ENCODE data around the gene RABEPK.
A peak's percentile ranks its signal among the peaks of the same experiment; 100 is the strongest.
"Not testable (repeated sequence)": the region's sequence is repeated elsewhere in the genome, so short reads cannot be mapped to it uniquely, and the experiment has no call there.

Gene RABEPK

DNA sequence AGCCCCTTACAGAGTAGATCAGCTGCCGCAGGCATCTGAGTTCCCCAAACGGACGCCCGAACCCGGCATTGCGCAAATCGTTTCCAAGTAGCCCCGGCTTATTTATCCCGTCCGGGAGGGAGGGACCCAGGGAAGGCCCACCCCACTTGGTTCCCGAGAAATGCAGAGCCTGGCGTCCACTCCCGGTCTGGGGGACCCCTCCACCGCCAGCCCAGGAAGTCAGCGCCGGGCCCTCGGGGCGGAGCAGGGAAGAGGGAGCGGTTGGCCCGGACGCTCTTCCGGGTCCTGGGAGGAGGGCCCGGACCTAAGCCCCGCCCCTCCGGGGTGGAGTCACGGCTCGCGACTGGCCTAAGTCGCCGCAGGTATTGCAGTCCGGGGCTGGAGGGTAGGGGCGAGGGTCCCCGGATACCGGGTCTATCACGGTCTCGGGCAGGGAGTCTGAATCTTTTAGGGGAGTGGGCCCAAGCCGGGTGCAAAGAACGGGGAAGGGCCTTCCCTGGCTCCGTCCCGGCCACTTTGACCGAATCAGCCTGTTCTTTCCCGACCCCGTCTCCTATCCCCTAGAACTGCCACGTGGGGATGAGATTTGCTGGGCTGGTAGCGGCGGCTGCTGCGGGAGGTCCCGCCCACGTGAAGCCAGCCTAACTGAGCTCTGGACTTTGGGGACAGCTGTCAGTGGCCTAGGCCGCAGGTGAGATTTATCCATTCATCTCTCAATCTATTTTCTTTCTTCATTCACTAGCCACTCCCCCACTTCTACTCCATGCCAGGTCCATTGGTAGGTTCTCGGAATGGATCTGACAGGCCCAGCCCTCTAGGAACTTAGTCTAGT lies at the start of gene RABEPK:
Gene RABEPK, plus strand, starts transcription at position 327 of the 832 bp plus-strand sequence. CDS start 2,472 bp downstream, outside the sequence.
- DNase-seq = peak; percentile 32

DNA sequence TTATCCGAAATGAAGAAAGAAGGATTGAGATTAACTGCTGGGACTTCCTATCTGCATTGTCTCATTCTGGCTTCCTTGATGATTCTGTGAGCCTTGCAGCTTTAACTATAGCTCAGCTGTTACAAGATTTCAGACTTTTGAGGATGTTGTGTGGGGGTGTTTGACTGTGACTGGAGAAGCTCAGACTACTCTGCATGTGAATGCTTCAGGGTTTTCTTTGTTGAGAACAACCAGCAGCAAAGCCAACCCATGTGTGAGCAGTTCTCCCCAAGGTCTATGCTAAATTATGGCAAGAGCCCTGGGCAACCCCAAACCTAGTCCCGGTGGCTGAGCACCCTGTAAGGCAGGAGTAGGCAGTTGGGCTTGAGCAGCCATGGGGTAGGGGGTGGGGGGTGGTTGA lies 48.6 kb upstream of the RABEPK start:
- DNase-seq = no peak

GRCh38 chr9:125153712-125154367 lies 46.5 kb upstream of the RABEPK start:
- DNase-seq = no peak

DNA sequence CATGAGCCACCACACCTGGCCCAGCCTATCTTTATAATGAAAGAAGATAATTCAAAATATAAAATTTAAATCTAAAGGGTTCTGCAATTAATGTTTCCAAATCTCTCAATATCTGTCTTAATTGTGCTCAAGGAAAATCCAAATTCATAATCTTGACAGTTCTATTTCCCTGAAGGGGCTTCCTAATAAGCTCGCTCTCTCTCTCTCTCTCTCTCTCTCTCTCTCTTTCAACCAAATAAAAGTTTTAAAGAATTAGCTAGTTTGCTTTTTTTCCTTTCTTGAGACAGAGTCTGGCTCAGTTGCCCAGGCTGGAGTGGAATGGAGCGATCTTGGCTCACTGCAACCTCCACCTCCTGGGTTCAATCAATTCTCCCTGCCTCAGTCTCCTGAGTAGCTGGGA lies 43.8 kb upstream of the RABEPK start:
- DNase-seq = no peak

- no peak for DNase-seq
Measured at GRCh38 chr9:125160750-125161149, 39.6 kb upstream of the RABEPK start.

DNA sequence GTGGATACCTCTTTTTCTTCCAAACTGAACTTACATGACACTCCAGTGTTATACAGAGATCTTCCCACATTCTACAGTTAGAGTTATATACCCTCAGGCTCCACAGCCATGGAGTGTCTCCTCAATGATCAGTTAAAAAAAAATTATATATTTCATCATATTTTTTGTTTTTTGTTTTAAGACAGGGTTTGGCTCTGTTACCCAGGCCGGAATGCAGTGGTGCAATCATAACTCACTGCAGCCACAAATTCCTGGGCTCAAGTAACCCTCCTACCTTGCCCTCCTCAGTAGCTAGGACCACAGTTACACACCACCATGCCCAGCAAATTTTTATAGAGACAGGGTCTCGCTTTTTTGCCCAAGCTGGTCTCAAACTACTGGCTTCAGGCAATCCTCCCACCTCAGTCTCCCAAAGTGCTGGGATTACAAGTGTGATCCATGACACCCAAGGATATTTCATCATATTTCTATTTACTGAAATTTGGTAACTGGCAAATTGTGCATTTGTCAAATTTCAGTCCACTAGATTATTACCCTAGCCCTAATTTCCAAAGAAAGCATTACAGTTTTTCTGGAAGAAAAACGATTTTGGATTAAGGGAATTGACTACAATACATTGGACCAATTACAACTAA lies 38.9 kb upstream of the RABEPK start:
- no peak for DNase-seq

GRCh38 chr9:125162891-125163290 lies 37.5 kb upstream of the RABEPK start:
- not testable (repeated sequence) for DNase-seq

DNA sequence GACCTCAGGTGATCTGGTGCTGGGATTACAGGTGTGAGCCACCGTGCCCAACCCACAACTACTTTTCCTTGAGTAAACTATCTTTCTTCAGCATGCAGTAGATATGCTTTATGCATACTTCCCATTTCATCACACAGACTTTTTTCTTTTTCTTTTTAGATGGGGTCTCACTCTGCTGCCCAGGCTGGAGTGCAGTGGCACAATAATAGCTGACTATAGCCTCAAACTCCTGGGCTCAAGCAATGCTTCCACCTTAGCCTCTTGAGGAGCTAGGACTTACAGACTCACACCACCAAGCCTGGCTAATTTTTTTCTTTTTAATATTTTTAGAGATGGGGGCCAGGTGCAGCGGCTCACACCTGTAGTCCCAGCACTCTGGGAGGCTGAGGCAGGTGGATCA lies 33.6 kb upstream of the RABEPK start:
- no peak for DNase-seq

DNA sequence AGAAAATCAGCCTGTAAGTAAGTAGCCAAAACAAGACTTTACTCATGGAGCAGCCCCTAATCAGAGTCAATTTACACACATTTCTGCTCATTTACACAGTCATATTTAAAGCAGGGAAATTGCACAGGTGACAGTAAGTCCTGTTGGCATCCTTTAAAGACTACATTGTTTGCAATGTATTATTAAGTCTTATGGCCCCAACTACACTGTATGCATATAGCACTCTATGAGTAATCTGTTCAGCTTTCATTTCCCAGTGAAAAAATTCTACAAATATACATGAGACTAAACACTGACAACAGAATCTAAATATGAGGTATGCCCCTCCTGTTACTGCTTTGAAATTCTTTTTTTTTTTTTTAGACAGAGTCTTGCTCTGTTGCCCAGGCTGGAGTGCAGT lies 30.4 kb upstream of the RABEPK start:
- DNase-seq = no peak

DNA sequence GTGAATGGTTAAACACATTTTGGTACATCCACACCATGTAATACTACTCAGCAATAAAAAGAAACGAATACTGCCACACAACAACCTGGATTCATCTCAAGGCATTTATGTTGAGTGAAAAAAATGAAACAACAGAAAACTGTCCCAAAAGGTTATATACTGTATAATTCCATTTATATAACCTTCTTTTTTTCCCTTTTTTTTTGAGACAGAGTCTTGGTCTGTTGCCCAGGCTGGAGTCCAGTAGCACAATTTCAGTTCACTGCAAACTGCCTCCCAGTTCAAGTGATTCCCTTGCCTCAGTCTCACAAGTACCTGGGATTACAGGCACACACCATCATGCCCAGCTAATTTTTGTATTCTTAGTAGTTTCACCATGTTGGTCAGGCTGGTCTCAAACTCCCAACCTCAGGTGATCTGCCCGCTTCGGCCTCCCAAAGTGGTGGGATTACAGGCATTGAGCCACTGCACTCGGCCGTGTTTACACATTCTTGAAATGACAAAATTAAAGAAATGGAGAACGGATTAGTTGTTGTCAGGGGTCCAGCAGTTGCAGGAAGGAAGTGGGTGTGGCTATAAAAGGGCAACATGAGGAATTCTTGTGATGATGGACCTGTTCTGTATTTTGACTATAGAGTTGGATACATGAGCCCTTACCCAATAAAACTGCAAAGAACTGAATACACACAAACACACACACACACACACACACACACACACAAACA lies 28.1 kb upstream of the RABEPK start:
- no peak for DNase-seq

- no peak for DNase-seq
Measured at GRCh38 chr9:125176636-125177035, 23.7 kb upstream of the RABEPK start.

DNA sequence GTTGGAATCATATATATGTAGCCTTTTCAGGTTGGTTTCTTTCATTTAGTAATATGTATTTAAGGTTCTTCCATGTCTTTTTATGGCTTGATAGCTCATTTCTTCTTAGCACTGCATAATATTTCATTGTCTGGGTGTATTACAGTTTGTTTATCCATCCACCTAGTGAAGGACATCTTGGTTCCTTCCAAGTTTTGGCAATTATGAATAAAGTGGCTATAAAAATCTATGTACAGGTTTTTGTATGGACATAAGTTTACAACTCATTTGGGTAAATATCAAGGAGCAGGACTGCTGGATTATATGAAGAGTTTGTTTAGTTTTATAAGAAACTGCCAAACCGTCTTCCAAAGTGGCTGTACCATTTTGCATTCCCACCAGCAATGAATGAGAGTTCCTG lies 22.5 kb upstream of the RABEPK start:
- no peak for DNase-seq

DNA sequence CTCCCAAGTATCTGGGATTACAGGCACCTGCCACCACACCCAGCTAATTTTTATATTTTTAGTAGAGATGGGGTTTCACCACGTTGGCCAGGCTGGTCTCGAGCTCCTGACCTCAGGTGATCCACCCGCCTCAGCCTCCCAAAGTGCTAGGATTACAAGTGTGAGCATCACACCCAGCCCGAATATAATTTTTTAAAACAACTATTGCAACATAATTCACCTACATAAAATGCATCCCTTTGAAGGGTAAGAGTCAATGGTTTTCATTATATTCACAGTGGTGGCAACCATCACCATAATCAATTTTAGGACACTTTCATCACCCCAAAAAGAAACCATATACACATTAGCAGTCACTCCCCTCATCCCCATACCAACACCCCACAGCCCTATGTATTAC lies 20.6 kb upstream of the RABEPK start:
- DNase-seq = not testable (repeated sequence)

GRCh38 chr9:125180876-125181275 lies 19.5 kb upstream of the RABEPK start:
- no peak for DNase-seq

DNA sequence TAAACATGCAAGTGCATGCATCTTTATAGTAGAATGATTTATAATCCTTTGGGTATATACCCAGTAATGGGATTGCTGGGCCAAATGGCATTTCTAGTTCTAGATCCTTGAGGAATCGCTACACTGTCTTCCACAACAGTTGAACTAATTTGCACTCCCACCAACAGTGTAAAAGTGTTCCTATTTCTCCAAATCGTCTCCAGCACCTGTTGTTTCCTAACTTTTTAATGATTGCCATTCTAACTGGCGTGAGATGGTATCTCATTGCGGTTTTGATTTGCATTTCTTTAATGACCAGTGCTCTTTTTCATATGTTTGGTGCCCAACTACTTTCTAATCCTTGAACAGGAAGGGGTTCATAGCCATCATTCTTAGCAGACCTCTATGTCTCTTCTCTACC lies 18.6 kb upstream of the RABEPK start:
- DNase-seq = not testable (repeated sequence)

GRCh38 chr9:125183054-125183453 lies 17.3 kb upstream of the RABEPK start:
- DNase-seq = no peak

DNA sequence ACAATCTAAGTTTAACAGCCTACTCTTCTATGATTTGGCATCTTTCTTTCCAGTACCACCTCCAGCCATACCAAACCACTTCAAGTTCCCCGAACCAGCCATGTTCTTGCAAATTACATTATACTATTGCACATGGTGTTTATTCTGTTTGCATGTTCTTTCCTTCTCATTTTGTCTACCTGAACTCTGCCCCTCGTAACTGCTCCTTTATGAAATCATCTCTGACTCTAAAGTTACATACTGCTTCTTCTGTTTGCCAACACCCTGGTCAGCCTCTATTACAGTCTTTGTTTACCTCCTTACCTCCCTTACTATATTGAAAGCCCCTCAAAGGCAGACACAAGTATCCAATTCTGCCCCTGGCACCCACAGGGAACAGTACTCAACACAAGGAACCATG lies 16.8 kb upstream of the RABEPK start:
- no peak for DNase-seq

DNA sequence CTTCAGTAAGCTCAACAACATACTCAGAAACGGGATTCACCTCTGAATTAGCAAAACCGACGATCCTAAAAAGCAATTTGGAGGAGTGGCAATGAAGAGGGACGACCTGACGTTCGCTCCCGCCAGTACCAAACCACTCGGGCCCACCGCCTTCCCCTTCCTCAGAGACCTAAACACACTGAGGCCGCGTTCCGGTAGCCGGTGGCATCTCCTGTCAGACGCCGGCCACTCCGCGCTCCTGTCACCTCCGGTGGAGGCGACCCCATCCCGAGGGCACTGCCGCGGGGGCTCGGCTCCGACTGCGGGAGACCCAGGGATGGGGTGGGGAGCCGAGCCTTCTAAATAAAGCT lies 11.4 kb upstream of the RABEPK start:
- DNase-seq = no peak

DNA sequence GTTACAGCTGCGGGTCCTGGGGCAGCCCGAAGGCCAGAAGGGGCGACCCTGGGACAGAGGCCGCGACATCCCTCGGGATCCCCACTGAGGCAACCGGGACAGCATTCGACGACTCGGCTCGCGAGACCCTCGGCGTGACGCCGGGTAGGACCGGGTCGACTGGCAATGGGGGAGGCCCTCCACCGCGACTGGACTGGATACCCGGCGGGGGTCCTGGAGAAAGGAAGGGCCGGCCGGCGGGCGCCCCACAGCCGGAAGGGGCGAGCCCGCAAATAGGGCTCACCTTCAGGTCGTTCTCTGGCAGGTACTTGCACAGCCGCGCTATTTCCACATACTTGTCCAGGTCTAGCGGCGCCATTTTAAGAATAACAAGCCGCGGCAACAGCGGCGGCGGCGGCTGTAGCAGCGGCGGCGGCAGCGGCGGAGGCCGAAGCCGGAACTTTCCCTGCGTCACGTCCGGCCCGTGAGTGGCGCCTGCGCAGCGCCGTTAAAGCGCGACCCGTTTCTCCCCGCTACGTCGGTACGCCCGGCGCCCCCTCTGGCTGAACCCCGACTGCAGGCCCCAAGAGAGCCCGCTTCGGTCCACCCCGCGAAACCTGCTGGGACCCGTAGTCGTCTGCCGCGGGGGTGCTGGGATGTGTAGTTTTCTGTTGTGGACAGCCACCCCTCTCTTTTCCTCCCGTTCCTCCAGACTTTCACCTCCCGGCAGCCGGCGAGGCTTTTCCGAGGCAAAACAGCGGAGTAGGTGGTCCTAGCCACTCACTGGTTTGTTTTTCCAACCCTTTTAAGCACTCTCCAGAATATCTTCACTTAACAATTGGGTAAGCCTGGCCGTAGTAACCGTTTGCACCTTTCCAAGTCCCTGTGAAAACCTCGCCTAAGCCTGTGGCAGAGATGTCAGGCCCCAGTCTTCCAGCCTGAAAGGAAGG lies 10.7 kb upstream of the RABEPK start, which contains the start of gene PPP6C:
Gene PPP6C, minus strand, starts transcription at position 443 of the 929 bp plus-strand sequence. Its CDS starts 85 bp downstream, at position 358.
- DNase-seq = peak; percentile 67

GRCh38 chr9:125190361-125190801 lies 10.0 kb upstream of the RABEPK start:
- DNase-seq = no peak

- DNase-seq = not testable (repeated sequence)
Measured at GRCh38 chr9:125194466-125194865, 5.9 kb upstream of the RABEPK start.

DNA sequence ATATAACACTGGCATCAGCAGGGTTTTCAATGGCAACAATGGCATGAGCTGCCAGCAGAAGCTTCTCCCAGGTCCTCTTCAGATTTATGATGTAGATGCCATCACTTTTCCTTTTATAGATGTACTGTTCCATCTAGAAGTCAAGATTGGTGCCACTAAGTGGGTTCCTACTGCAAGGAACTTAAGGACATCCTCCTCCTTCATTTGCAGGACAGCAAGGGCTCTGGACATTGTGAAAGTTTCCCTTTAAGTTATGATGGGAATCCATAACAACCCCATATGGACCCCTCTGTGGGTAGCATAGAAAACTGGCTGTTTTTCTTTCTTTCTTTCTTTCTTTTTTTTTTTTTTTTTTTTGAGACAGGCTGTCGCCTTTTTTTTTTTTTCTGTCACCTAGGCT lies 4.8 kb upstream of the RABEPK start:
- not testable (repeated sequence) for DNase-seq
